ENCODE measurements around the gene ATG12. TPM values are rescaled to one million over a fixed set of nuclear protein-coding genes. Genes with fewer than 3 reads are reported as not detected.

ATG12 gene
- total RNA-seq, 1 experiment from 2014 or later: 52.0 TPM

DNA sequence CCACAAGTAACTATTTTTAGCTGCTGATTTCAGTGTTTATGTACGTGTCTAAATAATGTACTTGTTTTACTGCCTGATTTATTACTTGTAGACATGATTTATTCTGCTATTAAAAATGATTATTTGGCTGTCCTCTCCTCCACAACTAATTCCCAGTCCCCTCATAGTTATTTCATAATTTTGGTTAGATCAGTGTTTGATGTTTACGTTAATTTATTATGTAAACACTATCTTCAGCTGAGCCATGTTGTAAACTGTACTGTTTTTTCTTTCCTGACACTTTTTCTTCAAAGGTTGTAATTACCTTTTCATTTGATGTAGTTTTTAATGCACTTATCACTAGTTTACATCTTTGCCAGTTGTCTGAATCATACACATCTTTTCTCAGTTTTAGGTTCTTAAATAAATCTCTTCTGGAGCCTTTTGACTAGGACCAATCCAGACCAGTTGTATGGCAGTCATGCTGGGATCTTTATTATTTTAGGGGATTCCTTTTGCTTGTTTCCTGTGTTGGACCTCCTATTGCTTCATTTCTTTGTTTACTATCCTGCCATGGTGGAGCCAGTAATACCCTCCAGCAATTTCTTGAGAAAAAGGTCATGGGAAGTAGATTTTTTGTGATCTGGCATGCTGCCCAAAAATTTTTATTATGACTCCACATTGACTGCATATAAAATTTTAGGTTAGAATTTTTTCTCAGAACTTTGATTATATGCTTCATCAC is 16.4 kb upstream of the ATG12 start:
- ChIA-PET POLR2A (no interaction called here), CTCF (no interaction called here)
- intact Hi-C loops (cut with micrococcal nuclease; ENCODE audit: unreplicated experiment): no loop called here
- no peaks in the 10 kb centered on the region for H3K36me3 ChIP-seq (ENCODE audit: control insufficient read depth, insufficient read depth, low read length)
- in situ Hi-C loops (cut with HindIII; ENCODE audit: low pct_unique_long_range_greater_than_20kb, low sequenced_read_pairs): no loop called here
- ATAC-seq (no peak), DNase-seq (ENCODE audit: low read depth, low spot score) (no peak)
- H3K27ac ChIP-seq (ENCODE audit: low read length): no peak overlapping the region
- H3K4me3 ChIP-seq (ENCODE audit: low read depth in 2 of 2, low read length in 2 of 2): no peak overlapping the region
- no peaks in the 10 kb centered on the region for H3K9me3 ChIP-seq (ENCODE audit: control insufficient read depth, insufficient read depth, low read depth, low read length)
- no peaks in the 10 kb centered on the region for H3K27me3 ChIP-seq (ENCODE audit: control insufficient read depth, insufficient read depth, low read length)
- H3K4me1 ChIP-seq (ENCODE audit: control insufficient read depth, insufficient read depth, low read length): peaks cover 10% of the 10 kb centered on the region; the same call in 1 of the 2 replicates
- no TSS peak for BruUV-seq (replicated peaks)
- TF ChIP-seq POLR2AphosphoS5 (IDR thresholded peaks at IDR 0.05; ENCODE audit: low read depth, low read length): no peak
- TF ChIP-seq, protein P1, sequence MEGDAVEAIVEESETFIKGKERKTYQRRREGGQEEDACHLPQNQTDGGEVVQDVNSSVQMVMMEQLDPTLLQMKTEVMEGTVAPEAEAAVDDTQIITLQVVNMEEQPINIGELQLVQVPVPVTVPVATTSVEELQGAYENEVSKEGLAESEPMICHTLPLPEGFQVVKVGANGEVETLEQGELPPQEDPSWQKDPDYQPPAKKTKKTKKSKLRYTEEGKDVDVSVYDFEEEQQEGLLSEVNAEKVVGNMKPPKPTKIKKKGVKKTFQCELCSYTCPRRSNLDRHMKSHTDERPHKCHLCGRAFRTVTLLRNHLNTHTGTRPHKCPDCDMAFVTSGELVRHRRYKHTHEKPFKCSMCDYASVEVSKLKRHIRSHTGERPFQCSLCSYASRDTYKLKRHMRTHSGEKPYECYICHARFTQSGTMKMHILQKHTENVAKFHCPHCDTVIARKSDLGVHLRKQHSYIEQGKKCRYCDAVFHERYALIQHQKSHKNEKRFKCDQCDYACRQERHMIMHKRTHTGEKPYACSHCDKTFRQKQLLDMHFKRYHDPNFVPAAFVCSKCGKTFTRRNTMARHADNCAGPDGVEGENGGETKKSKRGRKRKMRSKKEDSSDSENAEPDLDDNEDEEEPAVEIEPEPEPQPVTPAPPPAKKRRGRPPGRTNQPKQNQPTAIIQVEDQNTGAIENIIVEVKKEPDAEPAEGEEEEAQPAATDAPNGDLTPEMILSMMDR (IDR thresholded peaks at IDR 0.05): no peak
- TF ChIP-seq SIN3A (IDR thresholded peaks at IDR 0.05; ENCODE audit: borderline replicate concordance, insufficient read depth, low read depth, low read length): no peak
- TF ChIP-seq REST (IDR thresholded peaks at IDR 0.05; ENCODE audit: insufficient read depth in 1 of 2, low read depth in 2 of 2, low read length in 1 of 2): no peak
- TF ChIP-seq TCF7L2 (IDR thresholded peaks at IDR 0.05; ENCODE audit: low read depth, low read length): 0 out of 2 replicates have a peak, but pooled peaks have one; percentile 17

DNA sequence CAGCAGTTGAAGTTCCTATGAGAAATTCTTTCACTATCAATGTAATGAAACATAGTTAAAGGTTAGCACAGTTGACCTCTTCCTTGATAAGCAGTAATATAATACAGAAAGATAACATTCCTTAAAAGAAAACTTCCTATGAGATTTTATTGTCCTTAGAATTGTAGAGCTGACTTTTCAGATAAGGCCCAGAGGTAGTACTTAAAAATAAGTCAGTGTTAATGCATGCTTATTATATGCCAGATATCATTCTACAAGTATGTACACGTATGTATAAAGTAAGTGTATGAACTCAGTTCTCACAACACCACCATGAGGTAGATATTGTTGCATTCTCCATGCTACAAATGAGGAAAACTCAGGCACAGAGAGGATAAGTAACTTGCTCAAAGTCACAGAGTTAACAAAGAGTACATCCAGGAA is 15.7 kb upstream of the ATG12 start:
- ATAC-seq (no peak), DNase-seq (ENCODE audit: low read depth, low spot score) (no peak)
- Histone ChIP-seq H3K4me3 (ENCODE audit: low read depth in 2 of 2, low read length in 2 of 2) (no peak overlapping the region), H3K36me3 (ENCODE audit: control insufficient read depth, insufficient read depth, low read length) (no peaks in the 10 kb centered on the region), H3K4me1 (ENCODE audit: control insufficient read depth, insufficient read depth, low read length) (peaks cover 10% of the 10 kb centered on the region; the same call in 1 of the 2 replicates), H3K27me3 (ENCODE audit: control insufficient read depth, insufficient read depth, low read length) (no peaks in the 10 kb centered on the region), H3K27ac (ENCODE audit: low read length) (no peak overlapping the region), H3K9me3 (ENCODE audit: control insufficient read depth, insufficient read depth, low read depth, low read length) (no peaks in the 10 kb centered on the region)
- CTCF ChIA-PET: no interaction called here
- in situ Hi-C loops (cut with HindIII; ENCODE audit: low pct_unique_long_range_greater_than_20kb, low sequenced_read_pairs) (no loop called here), intact Hi-C loops (cut with micrococcal nuclease; ENCODE audit: unreplicated experiment) (no loop called here)
- TF ChIP-seq REST (IDR thresholded peaks at IDR 0.05; ENCODE audit: insufficient read depth in 1 of 2, low read depth in 2 of 2, low read length in 1 of 2): no peak
- TF ChIP-seq SIN3A (IDR thresholded peaks at IDR 0.05; ENCODE audit: borderline replicate concordance, insufficient read depth, low read depth, low read length): no peak
- BruUV-seq (replicated peaks): no TSS peak
- POLR2A ChIA-PET: no interaction called here

Measured in Panc1 (cell line).